Neural cell (in vitro differentiated cells): ENCODE results near the gene RPL13A. TPM values are rescaled to one million over a fixed set of nuclear protein-coding genes. Genes with fewer than 3 reads are reported as not detected.

Source experiments
- H2AFZ ChIP-seq: fragments of 200-600, 300-800 bp; sonication (generic), shearing (Covaris generic); 2 replicates; pipeline ENCODE4 v1.6.0; 2014; ENCODE audit warnings: low read depth, mild to moderate bottlenecking, antibody characterized with exemption, low read length, moderate library complexity
- H3F3A ChIP-seq: fragments of 200-600 bp; shearing (Covaris generic); 2 replicates; pipeline ENCODE4 v1.6.1; 2016; ENCODE audit warnings: mild to moderate bottlenecking, moderate library complexity, mixed read lengths, antibody characterized with exemption, low read length; ENCODE audit not compliant: insufficient read depth, poor library complexity, severe bottlenecking
- H3K27ac ChIP-seq: fragments of 200-600, 300-800 bp; sonication (generic), shearing (Covaris generic); 2 replicates; pipeline ENCODE4 v1.5.1; 2014; ENCODE audit warnings: mild to moderate bottlenecking, low read length, moderate library complexity
- H3K27me3 ChIP-seq: fragments of 300-800, 200-600 bp; sonication (generic), shearing (Covaris generic); 2 replicates; pipeline ENCODE4 v1.6.0; 2014; ENCODE audit warnings: mild to moderate bottlenecking, low read depth, low read length, moderate library complexity; ENCODE audit not compliant: insufficient read depth
- H3K36me3 ChIP-seq: fragments of 300-800, 200-600 bp; sonication (generic), shearing (Covaris generic); 2 replicates; pipeline ENCODE4 v1.5.1; 2014; ENCODE audit warnings: mild to moderate bottlenecking, antibody characterized with exemption, low read length, moderate library complexity; ENCODE audit not compliant: insufficient read depth
- H3K4me2 ChIP-seq: fragments of 300-800, 200-600 bp; sonication (generic), shearing (Covaris generic); 2 replicates; pipeline ENCODE4 v1.6.0; 2014; ENCODE audit warnings: mild to moderate bottlenecking, low read length
- H3K4me3 ChIP-seq: fragments of 300-800, 200-600 bp; sonication (generic), shearing (Covaris generic); 2 replicates; pipeline ENCODE4 v1.5.1; 2014; ENCODE audit warnings: mild to moderate bottlenecking, low read length, moderate library complexity
- H3K79me2 ChIP-seq: fragments of 200-600 bp; shearing (Covaris generic); replicated peaks from 2 replicates; pipeline ENCODE4 v1.6.0; 2014; ENCODE audit warnings: mild to moderate bottlenecking, low read length, moderate library complexity; ENCODE audit not compliant: insufficient read depth
- H3K9ac ChIP-seq: fragments of 300-800, 200-600 bp; sonication (generic), shearing (Covaris generic); 2 replicates; pipeline ENCODE4 v1.6.1; 2016; ENCODE audit warnings: mild to moderate bottlenecking, low read length, mixed read lengths
- H3K9me2 ChIP-seq: fragments of 200-600 bp; shearing (Covaris generic); 2 replicates; pipeline ENCODE4 v1.6.1; 2016; ENCODE audit warnings: mild to moderate bottlenecking, low read length, mixed read lengths; ENCODE audit not compliant: insufficient read depth
- H3K9me3 ChIP-seq: fragments of 200-600, 300-800 bp; sonication (generic), shearing (Covaris generic); 2 replicates; pipeline ENCODE4 v1.6.1; 2016; ENCODE audit warnings: mild to moderate bottlenecking, mixed run types, low read length, moderate library complexity, mixed read lengths
- H4K20me1 ChIP-seq: fragments of 200-600 bp; shearing (Covaris generic); 2 replicates; pipeline ENCODE4 v1.6.1; 2016; ENCODE audit warnings: mild to moderate bottlenecking, mixed run types; ENCODE audit not compliant: insufficient read depth
- EP300 ChIP-seq: fragments of 450-650 bp; conservative IDR thresholded peaks from 2 replicates; pipeline ENCODE4 v1.6.1; 2014; ENCODE audit warnings: antibody characterized with exemption, mild to moderate bottlenecking, moderate library complexity; ENCODE audit not compliant: poor library complexity, severe bottlenecking
- EZH2 ChIP-seq: fragments of 200-600, 300-800 bp; shearing (Covaris generic), sonication (generic); IDR thresholded peaks from 2 replicates; pipeline ENCODE4 v1.6.1; 2014; ENCODE audit warnings: antibody characterized with exemption, low read length, borderline replicate concordance, mild to moderate bottlenecking; ENCODE audit not compliant: insufficient read depth, poor library complexity, severe bottlenecking
- MXI1 ChIP-seq: fragments of 450-650 bp; conservative IDR thresholded peaks from 2 replicates; pipeline ENCODE4 v1.6.1; 2014; ENCODE audit warnings: antibody characterized with exemption, mild to moderate bottlenecking; ENCODE audit not compliant: poor library complexity, severe bottlenecking
- POLR2AphosphoS5 ChIP-seq: IDR thresholded peaks from 2 replicates; pipeline ENCODE4 v1.6.1; 2012
- RAD21 ChIP-seq: fragments of 450-650 bp; conservative IDR thresholded peaks from 2 replicates; pipeline ENCODE4 v1.6.1; 2014; ENCODE audit warnings: antibody characterized with exemption, mild to moderate bottlenecking, moderate library complexity
- REST ChIP-seq: IDR thresholded peaks from 2 replicates; pipeline ENCODE4 v1.6.1; 2012; ENCODE audit warnings: borderline replicate concordance
- SMC3 ChIP-seq: fragments of 450-650 bp; conservative IDR thresholded peaks from 2 replicates; pipeline ENCODE4 v1.6.1; 2014; ENCODE audit warnings: antibody characterized with exemption, mild to moderate bottlenecking, moderate library complexity; ENCODE audit not compliant: poor library complexity
- TAF1 ChIP-seq: IDR thresholded peaks from 2 replicates; pipeline ENCODE4 v1.6.1; 2012; ENCODE audit warnings: low read depth
- polyA plus RNA-seq: library from polyadenylated mRNA; depleted of rRNA; stranded (reverse); fragments of >200 nt; gene quantifications from 2 replicates; pipeline ENCODE4 v1.2.3, GENCODE V29; 2014
- TF ChIP-seq, protein P1 (sequence below): fragments of 450-650 bp; IDR thresholded peaks from 2 replicates; pipeline ENCODE4 v1.5.1; 2014; ENCODE audit warnings: antibody characterized with exemption, mild to moderate bottlenecking, moderate library complexity; ENCODE audit not compliant: poor library complexity, severe bottlenecking

Gene RPL13A
- polyA plus RNA-seq, 1 donor from 2014 or later: 2,313 TPM

GRCh38 chr19:49469828-49470614, 17.4 kb upstream of the RPL13A start:
- no peak overlapping the region for H2AFZ ChIP-seq
- no peaks in the 10 kb centered on the region for H3K9me2 ChIP-seq
- H3K9me3 ChIP-seq: no peaks in the 10 kb centered on the region
- no peak overlapping the region for H3K4me3 ChIP-seq
- H3K36me3 ChIP-seq: no peaks in the 10 kb centered on the region
- H3K27ac ChIP-seq: no peak overlapping the region
- no peak overlapping the region for H3K4me2 ChIP-seq
- H3K27me3 ChIP-seq: peaks cover under 1% of the 10 kb centered on the region
- H3K79me2 ChIP-seq: no peaks in the 10 kb centered on the region
- TF ChIP-seq EP300 (no peak), MXI1 (no peak), SMC3 (no peak), EZH2 (no peak), POLR2AphosphoS5 (no peak), REST (no peak), RAD21 (no peak)
- no peaks in the 10 kb centered on the region for H3F3A ChIP-seq
- H3K9ac ChIP-seq: no peak overlapping the region
- no peaks in the 10 kb centered on the region for H4K20me1 ChIP-seq

DNA sequence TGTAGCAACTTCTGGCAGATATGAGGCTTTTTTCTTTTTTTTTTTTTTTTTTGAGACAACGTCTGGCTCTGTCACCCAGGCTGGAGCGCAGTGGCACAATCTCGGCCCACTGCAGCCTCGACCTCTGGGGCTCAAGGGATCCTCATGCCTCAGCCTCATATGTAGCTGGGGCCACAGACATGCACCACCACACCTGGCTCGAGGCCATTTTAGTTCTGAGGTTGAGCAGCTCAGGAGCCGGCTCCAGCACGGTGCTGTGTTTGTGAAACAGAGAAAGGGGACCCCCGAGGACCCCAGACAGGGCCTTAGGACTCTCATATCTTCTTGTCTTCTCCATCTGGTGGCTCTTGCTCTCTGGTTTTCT, 16.8 kb upstream of the RPL13A start:
- Histone ChIP-seq H4K20me1 (no peaks in the 10 kb centered on the region), H2AFZ (no peak overlapping the region), H3K4me3 (no peak overlapping the region), H3K9me3 (no peaks in the 10 kb centered on the region), H3K36me3 (no peaks in the 10 kb centered on the region), H3K27ac (no peak overlapping the region), H3K4me2 (no peak overlapping the region), H3K9me2 (no peaks in the 10 kb centered on the region), H3F3A (no peaks in the 10 kb centered on the region), H3K27me3 (peaks cover 4% of the 10 kb centered on the region), H3K9ac (no peak overlapping the region), H3K79me2 (no peaks in the 10 kb centered on the region)
- TF ChIP-seq REST: no peak
- TF ChIP-seq EP300: no peak
- TF ChIP-seq, protein P1, sequence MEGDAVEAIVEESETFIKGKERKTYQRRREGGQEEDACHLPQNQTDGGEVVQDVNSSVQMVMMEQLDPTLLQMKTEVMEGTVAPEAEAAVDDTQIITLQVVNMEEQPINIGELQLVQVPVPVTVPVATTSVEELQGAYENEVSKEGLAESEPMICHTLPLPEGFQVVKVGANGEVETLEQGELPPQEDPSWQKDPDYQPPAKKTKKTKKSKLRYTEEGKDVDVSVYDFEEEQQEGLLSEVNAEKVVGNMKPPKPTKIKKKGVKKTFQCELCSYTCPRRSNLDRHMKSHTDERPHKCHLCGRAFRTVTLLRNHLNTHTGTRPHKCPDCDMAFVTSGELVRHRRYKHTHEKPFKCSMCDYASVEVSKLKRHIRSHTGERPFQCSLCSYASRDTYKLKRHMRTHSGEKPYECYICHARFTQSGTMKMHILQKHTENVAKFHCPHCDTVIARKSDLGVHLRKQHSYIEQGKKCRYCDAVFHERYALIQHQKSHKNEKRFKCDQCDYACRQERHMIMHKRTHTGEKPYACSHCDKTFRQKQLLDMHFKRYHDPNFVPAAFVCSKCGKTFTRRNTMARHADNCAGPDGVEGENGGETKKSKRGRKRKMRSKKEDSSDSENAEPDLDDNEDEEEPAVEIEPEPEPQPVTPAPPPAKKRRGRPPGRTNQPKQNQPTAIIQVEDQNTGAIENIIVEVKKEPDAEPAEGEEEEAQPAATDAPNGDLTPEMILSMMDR: no peak
- no peak for TF ChIP-seq RAD21
- TF ChIP-seq MXI1: no peak
- TF ChIP-seq EZH2: no peak
- no peak for TF ChIP-seq POLR2AphosphoS5
- no peak for TF ChIP-seq TAF1
